Stimulated activated CD8-positive, alpha-beta memory T cell treated with anti-CD3 and anti-CD28 coated beads, Interleukin-12 subunit alpha, Interleukin-12 subunit beta, amount 100 ng/mL, for 4 hours (primary cell): ENCODE results near the gene KLHDC7B.
"Not testable (repeated sequence)": the region's sequence is repeated elsewhere in the genome, so short reads cannot be mapped to it uniquely, and the experiment has no call there.

Source experiments
- DNase-seq: peaks from one replicate; pipeline ENCODE4 v3.0.0-alpha.2; 2020; ENCODE audit warnings: low read depth

KLHDC7B gene

GRCh38 chr22:50529897-50530579, 15.7 kb upstream of the KLHDC7B start, which contains the start of gene TYMP:
Gene TYMP, minus strand, starts transcription at chr22:50530012. Its CDS starts 303 bp downstream, at chr22:50529709.
- DNase-seq = peak; percentile 65

GRCh38 chr22:50530580-50530876, 15.2 kb upstream of the KLHDC7B start:
- DNase-seq = no peak

DNA sequence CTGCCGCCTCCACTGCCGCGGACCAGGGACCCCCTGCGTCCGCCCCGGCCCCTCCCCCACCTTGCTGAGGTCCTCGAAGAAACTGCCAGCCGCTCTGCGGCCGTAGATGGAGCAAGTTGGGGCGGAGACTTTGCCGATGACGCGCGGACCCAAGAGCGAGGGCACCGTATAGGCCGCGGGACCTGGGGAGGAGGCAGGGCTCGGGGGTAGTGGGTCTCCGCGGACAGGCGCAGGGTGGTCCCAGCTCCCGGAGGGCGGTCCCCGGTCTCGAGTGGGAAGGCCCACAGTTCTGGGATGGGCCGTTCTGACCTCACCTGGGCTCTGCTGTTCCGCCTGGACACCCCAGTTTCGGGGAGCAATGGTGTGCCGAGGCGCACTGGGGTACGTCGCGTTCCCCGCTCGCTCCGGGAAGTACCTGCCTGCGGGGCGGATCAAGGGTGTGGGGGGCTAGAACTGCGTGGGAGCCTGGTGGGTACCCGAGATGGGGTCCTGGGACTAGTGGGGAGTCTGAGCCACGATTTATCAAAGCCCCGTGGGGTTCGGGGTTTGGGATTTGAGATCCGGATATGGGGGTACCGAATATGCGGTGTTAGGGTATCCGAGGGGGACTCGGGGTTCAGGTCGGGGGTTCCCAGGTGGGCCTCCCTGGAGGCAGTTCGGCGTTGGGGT, 14.7 kb upstream of the KLHDC7B start:
- DNase-seq = peak; percentile 67

GRCh38 chr22:50531546-50531961, 14.1 kb upstream of the KLHDC7B start:
- DNase-seq = peak; percentile 59

GRCh38 chr22:50531962-50532674, 13.6 kb upstream of the KLHDC7B start:
- DNase-seq = no peak

- DNase-seq = no peak
Observed at GRCh38 chr22:50532824-50533796, 12.6 kb upstream of the KLHDC7B start.

GRCh38 chr22:50533856-50534711, 11.6 kb upstream of the KLHDC7B start:
- DNase-seq = not testable (repeated sequence)

GRCh38 chr22:50535113-50535512, 10.6 kb upstream of the KLHDC7B start:
- no peak for DNase-seq

- no peak for DNase-seq
Observed at GRCh38 chr22:50536226-50536625, 9.5 kb upstream of the KLHDC7B start.

- no peak for DNase-seq
Observed at GRCh38 chr22:50537765-50538164, 7.9 kb upstream of the KLHDC7B start.

DNA sequence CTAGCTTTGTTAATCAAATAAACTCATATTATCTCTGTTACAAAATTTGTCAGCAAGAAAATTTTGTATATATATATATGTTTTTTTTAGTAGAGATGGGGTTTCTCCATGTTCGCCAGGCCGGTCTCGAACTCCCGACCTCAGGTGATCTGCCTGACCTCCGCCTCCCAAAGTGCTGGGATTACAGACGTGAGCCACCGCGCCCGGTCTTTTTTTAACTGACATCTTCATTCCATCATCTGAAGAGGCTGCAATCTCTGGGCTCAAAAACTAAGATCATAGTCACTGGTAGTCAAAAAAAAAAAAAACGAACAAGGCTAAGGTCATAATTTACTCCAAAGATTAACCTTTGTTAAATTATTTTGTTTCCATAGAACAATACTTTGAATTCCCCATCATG, 5.3 kb upstream of the KLHDC7B start:
- no peak for DNase-seq

GRCh38 chr22:50541667-50542026, 4.1 kb upstream of the KLHDC7B start:
- not testable (repeated sequence) for DNase-seq

DNA sequence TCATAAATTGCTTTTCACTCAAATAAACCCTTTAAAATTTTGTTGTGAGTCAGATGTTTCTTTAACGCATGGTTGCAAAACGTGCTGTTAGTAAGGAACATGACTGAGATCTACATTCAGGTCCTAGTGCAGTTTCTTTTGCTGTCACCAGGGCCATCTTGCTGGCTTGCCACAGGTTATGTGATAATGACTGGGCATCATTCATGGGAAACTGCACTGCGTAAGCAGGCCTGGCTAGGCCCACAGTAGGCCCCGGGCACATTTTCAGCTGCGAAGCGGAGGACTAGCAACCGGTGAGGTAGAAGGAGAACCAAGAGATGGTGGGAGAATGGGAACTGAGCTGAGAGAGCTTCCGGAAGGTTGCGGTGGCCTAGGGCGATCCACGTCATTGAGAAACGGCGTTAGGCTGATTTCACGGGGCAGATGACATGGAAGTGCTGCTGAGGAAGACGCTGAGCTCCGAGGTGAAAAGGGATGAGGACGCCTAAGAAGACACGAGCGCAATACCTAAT, 3.2 kb upstream of the KLHDC7B start:
- no peak for DNase-seq

DNA sequence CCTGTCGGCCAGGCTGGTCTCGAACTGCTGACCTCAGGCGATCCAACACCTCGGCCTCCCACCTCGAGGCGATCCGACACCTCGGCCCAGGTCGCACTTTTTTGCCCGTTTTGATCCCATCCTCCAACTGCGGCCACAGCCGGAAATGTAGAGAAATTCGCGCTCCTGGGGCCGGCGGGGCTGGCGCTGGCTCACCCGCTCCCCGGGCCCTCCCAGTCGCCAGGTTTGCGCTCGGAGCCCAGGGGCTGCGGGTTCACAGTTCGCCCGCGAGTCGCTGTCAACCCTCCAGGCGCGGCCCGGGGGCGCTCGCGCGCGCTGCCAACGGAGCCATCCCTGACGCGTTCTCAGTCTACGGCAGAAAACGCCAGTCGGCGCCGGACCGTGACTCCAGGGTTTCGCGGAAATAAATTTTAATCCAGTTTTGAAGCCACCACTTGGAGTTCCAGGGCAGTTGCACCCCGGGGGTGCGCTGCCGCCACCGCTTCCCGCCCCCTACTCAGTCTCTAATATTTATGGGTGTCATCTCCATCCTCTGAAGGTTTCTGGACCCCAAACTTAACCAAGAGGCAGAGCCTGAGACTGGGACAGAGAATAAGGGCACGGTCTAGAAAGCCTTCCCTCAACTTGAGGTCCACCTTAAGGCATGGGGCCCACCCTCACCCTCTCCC, 1.5 kb upstream of the KLHDC7B start:
- peak; percentile 75 for DNase-seq

DNA sequence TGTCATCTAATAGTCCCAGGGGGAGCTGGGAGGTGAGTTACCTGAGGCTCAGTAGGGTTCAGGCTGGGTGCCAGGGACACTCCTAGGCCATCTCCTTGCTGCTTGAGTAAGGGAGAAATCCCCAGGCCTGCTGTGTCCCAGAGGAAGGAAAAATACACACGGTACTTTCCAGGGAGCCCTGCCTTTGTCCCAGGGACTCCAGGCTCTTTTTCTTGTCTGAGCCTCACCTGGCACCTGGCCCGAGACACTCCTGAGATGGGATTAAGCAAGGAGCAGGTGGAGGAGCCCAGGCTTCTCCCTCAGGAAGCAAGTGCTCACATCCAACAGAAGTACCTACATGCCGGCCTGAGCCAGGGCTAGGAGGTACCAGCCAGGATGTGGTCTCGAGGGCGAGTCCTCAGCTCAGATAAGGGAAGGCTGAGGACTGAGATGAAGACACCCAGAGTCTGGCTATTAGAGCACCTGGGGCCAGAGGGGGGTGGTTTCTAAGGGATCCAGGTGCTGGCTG, 899 bp upstream of the KLHDC7B start:
- DNase-seq = no peak

GRCh38 chr22:50546326-50547262, 895 bp downstream of the KLHDC7B start:
- no peak for DNase-seq

GRCh38 chr22:50547263-50547985, 1.7 kb downstream of the KLHDC7B start:
- DNase-seq = no peak
